ENCODE measurements around the gene RNASET2.

- TF ChIP-seq CTCF (IDR thresholded peaks at IDR 0.05; ENCODE audit: low read depth, low read length, missing input control) (no peak), YY1 (IDR thresholded peaks at IDR 0.05) (no peak), ATF3 (IDR thresholded peaks at IDR 0.05) (no peak), TAF1 (conservative IDR thresholded peaks at IDR 0.05) (no peak), JUND (IDR thresholded peaks at IDR 0.05) (no peak), SP1 (IDR thresholded peaks at IDR 0.05) (no peak), REST (IDR thresholded peaks at IDR 0.05) (no peak)
Observed at GRCh38 chr6:166959911-166960608, 3.7 kb upstream of the RNASET2 start.

Data from liver (tissue), 3 donors.